ENCODE data around the gene PDE4D. TPM values are rescaled to one million over a fixed set of nuclear protein-coding genes. Genes with fewer than 3 reads are reported as not detected.

PDE4D gene
- total RNA-seq, 4 donors from 2014 or later: 6.0 to 36.2 (median 10.0) TPM

- TF ChIP-seq, protein P1, sequence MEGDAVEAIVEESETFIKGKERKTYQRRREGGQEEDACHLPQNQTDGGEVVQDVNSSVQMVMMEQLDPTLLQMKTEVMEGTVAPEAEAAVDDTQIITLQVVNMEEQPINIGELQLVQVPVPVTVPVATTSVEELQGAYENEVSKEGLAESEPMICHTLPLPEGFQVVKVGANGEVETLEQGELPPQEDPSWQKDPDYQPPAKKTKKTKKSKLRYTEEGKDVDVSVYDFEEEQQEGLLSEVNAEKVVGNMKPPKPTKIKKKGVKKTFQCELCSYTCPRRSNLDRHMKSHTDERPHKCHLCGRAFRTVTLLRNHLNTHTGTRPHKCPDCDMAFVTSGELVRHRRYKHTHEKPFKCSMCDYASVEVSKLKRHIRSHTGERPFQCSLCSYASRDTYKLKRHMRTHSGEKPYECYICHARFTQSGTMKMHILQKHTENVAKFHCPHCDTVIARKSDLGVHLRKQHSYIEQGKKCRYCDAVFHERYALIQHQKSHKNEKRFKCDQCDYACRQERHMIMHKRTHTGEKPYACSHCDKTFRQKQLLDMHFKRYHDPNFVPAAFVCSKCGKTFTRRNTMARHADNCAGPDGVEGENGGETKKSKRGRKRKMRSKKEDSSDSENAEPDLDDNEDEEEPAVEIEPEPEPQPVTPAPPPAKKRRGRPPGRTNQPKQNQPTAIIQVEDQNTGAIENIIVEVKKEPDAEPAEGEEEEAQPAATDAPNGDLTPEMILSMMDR (IDR thresholded peaks at IDR 0.05): no peak
- TF ChIP-seq POLR2A (IDR thresholded peaks at IDR 0.05): no peak
- WGBS, 2 donors: 84 to 87% methylated on average over 6 of the region's 6 CpGs
- H3K4me3 ChIP-seq: no peak overlapping the region
- no peaks in the 10 kb centered on the region for H3K27me3 ChIP-seq
- no peak for DNase-seq
- peaks cover 0 to 5% (median 0%) of the 10 kb centered on the region in 3 donors for H3K36me3 ChIP-seq
- H3K4me1 ChIP-seq: peaks cover 0 to 13% (median 0%) of the 10 kb centered on the region in 3 donors
- intact Hi-C loops (cut with DNase I): loop anchor here (10.0 kb wide), 1 partner anchor 180 kb away; no protein-coding TSS in a partner anchor
- no peak overlapping the region for H3K27ac ChIP-seq
- no peaks in the 10 kb centered on the region for H3K9me3 ChIP-seq
These were observed 708.8 kb downstream of the PDE4D start for GRCh38 chr5:59184769-59185168.

- peaks cover 0 to 5% (median 0%) of the 10 kb centered on the region in 3 donors for H3K36me3 ChIP-seq
- H3K4me1 ChIP-seq: no peaks in the 10 kb centered on the region
- intact Hi-C loops (cut with DNase I): loop anchor here (10.0 kb wide), 1 partner anchor 182 kb away; no protein-coding TSS in a partner anchor
- H3K9me3 ChIP-seq: no peaks in the 10 kb centered on the region
- TF ChIP-seq, protein P1 (IDR thresholded peaks at IDR 0.05): no peak
- TF ChIP-seq POLR2A (IDR thresholded peaks at IDR 0.05): no peak
- no peak overlapping the region for H3K4me3 ChIP-seq
- no peaks in the 10 kb centered on the region for H3K27me3 ChIP-seq
- no peak overlapping the region for H3K27ac ChIP-seq
- WGBS, 2 donors: 74 to 87% methylated on average over 3 of the region's 3 CpGs
- no peak for DNase-seq
These were observed 710.8 kb downstream of the PDE4D start for GRCh38 chr5:59182760-59183159.

DNA sequence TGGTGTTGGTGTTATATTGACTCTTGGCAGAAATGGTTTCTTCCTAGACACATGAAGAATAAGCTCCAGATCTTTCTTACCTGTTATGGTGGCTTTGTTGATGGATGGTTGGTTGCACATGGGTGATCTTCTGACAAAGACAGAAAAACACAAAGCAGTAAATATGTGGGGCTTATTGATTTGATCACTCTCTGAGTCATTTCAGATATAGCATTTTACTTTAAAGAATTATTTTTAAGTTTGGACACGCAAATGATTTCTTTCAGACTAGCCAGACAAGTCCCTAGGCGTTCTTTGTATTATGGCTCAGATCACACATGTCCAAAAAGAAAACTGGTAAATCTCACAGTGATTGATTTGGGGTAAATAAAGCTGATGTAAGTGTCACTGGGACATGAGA, 713.0 kb downstream of the PDE4D start:
- H3K27ac ChIP-seq: no peak overlapping the region
- H3K9me3 ChIP-seq: no peaks in the 10 kb centered on the region
- H3K4me3 ChIP-seq: no peak overlapping the region
- H3K4me1 ChIP-seq: no peaks in the 10 kb centered on the region
- no peaks in the 10 kb centered on the region for H3K27me3 ChIP-seq
- intact Hi-C loops (cut with DNase I): loop anchor here (10.0 kb wide), 1 partner anchor 184 kb away; no protein-coding TSS in a partner anchor
- peaks cover 0 to 5% (median 0%) of the 10 kb centered on the region in 3 donors for H3K36me3 ChIP-seq
- WGBS, 2 donors: 69 to 79% methylated on average over 2 of the region's 2 CpGs
- TF ChIP-seq, protein P1 (IDR thresholded peaks at IDR 0.05): no peak
- TF ChIP-seq POLR2A (IDR thresholded peaks at IDR 0.05): no peak
- DNase-seq: no peak

- H3K9me3 ChIP-seq: no peaks in the 10 kb centered on the region
- DNase-seq: no peak
- H3K4me3 ChIP-seq: no peak overlapping the region
- TF ChIP-seq, protein P1 (IDR thresholded peaks at IDR 0.05): no peak
- TF ChIP-seq POLR2A (IDR thresholded peaks at IDR 0.05): no peak
- peaks cover 0 to 5% (median 0%) of the 10 kb centered on the region in 3 donors for H3K36me3 ChIP-seq
- no peaks in the 10 kb centered on the region for H3K27me3 ChIP-seq
- intact Hi-C loops (cut with DNase I): loop anchor here (10.0 kb wide), 3 partner anchors 145 to 295 kb away; no protein-coding TSS in a partner anchor
- 58 to 73% methylated on average over 2 of the region's 2 CpGs for WGBS, 2 donors
- H3K4me1 ChIP-seq: no peaks in the 10 kb centered on the region
- H3K27ac ChIP-seq: no peak overlapping the region
These were observed 713.8 kb downstream of the PDE4D start for GRCh38 chr5:59179704-59180103.

DNA sequence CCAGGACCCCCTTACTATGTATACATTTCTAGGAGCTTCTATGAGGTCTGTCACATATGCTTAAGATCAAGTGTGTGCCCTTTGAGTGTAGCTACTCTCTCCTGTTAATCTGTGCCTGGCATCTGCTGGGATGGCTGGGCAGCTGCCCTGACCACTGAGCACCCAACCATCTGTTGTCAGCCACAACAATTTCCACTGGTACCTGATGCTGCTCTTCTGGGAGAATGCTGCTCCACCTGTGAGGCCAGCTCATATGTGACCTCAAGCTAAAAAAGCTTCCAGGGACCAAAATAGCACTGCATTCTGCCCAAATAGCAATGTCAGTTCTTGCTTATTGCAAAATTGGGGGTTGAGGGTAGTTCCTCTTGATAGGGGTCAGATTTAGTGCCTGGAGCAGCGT, 715.0 kb downstream of the PDE4D start:
- Histone ChIP-seq H3K36me3 (peaks cover 0 to 5% (median 0%) of the 10 kb centered on the region in 3 donors), H3K9me3 (no peaks in the 10 kb centered on the region), H3K4me3 (no peak overlapping the region), H3K27ac (no peak overlapping the region), H3K27me3 (no peaks in the 10 kb centered on the region), H3K4me1 (no peaks in the 10 kb centered on the region)
- TF ChIP-seq POLR2A (IDR thresholded peaks at IDR 0.05): no peak
- TF ChIP-seq, protein P1 (IDR thresholded peaks at IDR 0.05): no peak
- no peak for DNase-seq
- WGBS, 2 donors: 56 to 78% methylated on average over 1 of the region's 1 CpG
- intact Hi-C loops (cut with DNase I): loop anchor here (10.0 kb wide), 2 partner anchors 144 to 294 kb away; no protein-coding TSS in a partner anchor

Data from esophagus squamous epithelium (tissue), 5 donors.